WTC11 (cell line): Measurements from ENCODE around the gene MND1. TPM values are rescaled to one million over a fixed set of nuclear protein-coding genes. Genes with fewer than 3 reads are reported as not detected.

Experiments used
- ATAC-seq: fragments of 200-7000 bp; cut with Tn5 transposase; 2 replicates; pipeline ENCODE4 v1.10.0; 2021; ENCODE audit warnings: mild to moderate bottlenecking, moderate library complexity
- CTCF ChIA-PET: fragments of 300-600 bp; sonication (Branson Sonifier 250); formaldehyde crosslinking; loops from one replicate; lab custom pipeline; 2021; ENCODE audit warnings: antibody characterized with exemption; lab: Charles Lee
- POLR2A ChIA-PET: fragments of 350-600 bp; sonication (Branson Sonifier 250); formaldehyde crosslinking; loops from one replicate; lab custom pipeline; 2021; ENCODE audit warnings: antibody characterized with exemption; lab: Charles Lee
- DNase-seq: peaks from one replicate; pipeline ENCODE4 v3.0.0; 2021; ENCODE audit warnings: low spot score
- H3K27ac Mint-ChIP-seq: 2 replicates; pipeline ENCODE4 v1.8.0; 2021; ENCODE audit warnings: mixed read lengths
- H3K27me3 Mint-ChIP-seq: 2 replicates; pipeline ENCODE4 v1.8.0; 2021; ENCODE audit warnings: low read depth, mild to moderate bottlenecking, moderate library complexity, mixed read lengths
- H3K36me3 Mint-ChIP-seq: 2 replicates; pipeline ENCODE4 v1.8.0; 2021; ENCODE audit warnings: mixed read lengths
- H3K4me1 Mint-ChIP-seq: 2 replicates; pipeline ENCODE4 v1.8.0; 2022; ENCODE audit warnings: mixed read lengths
- H3K4me3 Mint-ChIP-seq: 2 replicates; pipeline ENCODE4 v1.8.0; 2021; ENCODE audit warnings: mild to moderate bottlenecking, moderate library complexity, mixed read lengths
- H3K9me3 Mint-ChIP-seq: 2 replicates; pipeline ENCODE4 v1.8.0; 2021; ENCODE audit warnings: mixed read lengths
- CTCF ChIP-seq: fragments of 200-600 bp; IDR thresholded peaks from 2 replicates; pipeline ENCODE4 v1.8.0; 2022; ENCODE audit warnings: antibody characterized with exemption
- E2F5 ChIP-seq: sonication (generic); formaldehyde crosslinking; IDR thresholded peaks from 2 replicates; pipeline ENCODE4 v1.8.1; 2022; ENCODE audit warnings: mild to moderate bottlenecking, moderate library complexity, missing genetic modification reagents
- EMX1 ChIP-seq: fragments of 250-450 bp; sonication (Bioruptor Pico); IDR thresholded peaks from 2 replicates; pipeline ENCODE4 v1.8.0; 2021; ENCODE audit warnings: mild to moderate bottlenecking
- FOXP1 ChIP-seq: sonication (generic); formaldehyde crosslinking; IDR thresholded peaks from 2 replicates; pipeline ENCODE4 v1.8.0; 2022; ENCODE audit warnings: missing genetic modification reagents, mild to moderate bottlenecking, moderate library complexity, borderline replicate concordance
- MAX ChIP-seq: sonication (generic); formaldehyde crosslinking; IDR thresholded peaks from 2 replicates; pipeline ENCODE4 v1.8.0; 2022; ENCODE audit warnings: mild to moderate bottlenecking, missing genetic modification reagents
- MXD4 ChIP-seq: fragments of 250-450 bp; sonication (Bioruptor Pico); IDR thresholded peaks from 2 replicates; pipeline ENCODE4 v1.8.0; 2021; ENCODE audit warnings: mild to moderate bottlenecking, moderate library complexity, borderline replicate concordance
- MYBL2 ChIP-seq: sonication (generic); formaldehyde crosslinking; IDR thresholded peaks from 2 replicates; pipeline ENCODE4 v1.8.1; 2023; ENCODE audit warnings: mild to moderate bottlenecking, moderate library complexity, missing genetic modification reagents
- NR3C1 ChIP-seq: sonication (generic); formaldehyde crosslinking; conservative IDR thresholded peaks from 2 replicates; pipeline ENCODE4 v1.8.1; 2023; ENCODE audit warnings: low read depth, mild to moderate bottlenecking, missing genetic modification reagents
- PRDM15 ChIP-seq: sonication (generic); formaldehyde crosslinking; IDR thresholded peaks from 2 replicates; pipeline ENCODE4 v1.8.0; 2022; ENCODE audit warnings: missing genetic modification reagents
- RORB ChIP-seq: fragments of 250-450 bp; sonication (Bioruptor Pico); IDR thresholded peaks from 2 replicates; pipeline ENCODE4 v1.9.0; 2021; ENCODE audit warnings: mild to moderate bottlenecking
- SP1 ChIP-seq: sonication (generic); formaldehyde crosslinking; conservative IDR thresholded peaks from 2 replicates; pipeline ENCODE4 v1.8.1; 2022; ENCODE audit warnings: missing genetic modification reagents
- ZNF416 ChIP-seq: fragments of 250-450 bp; sonication (Bioruptor Pico); IDR thresholded peaks from 2 replicates; pipeline ENCODE4 v1.9.0; 2021; ENCODE audit warnings: mild to moderate bottlenecking, inconsistent platforms
- ZNF425 ChIP-seq: fragments of 250-450 bp; sonication (Bioruptor Pico); conservative IDR thresholded peaks from 2 replicates; pipeline ENCODE4 v1.9.0; 2021; ENCODE audit warnings: mild to moderate bottlenecking
- ZNF671 ChIP-seq: fragments of 250-450 bp; sonication (Bioruptor Pico); IDR thresholded peaks from 2 replicates; pipeline ENCODE4 v1.8.0; 2021; ENCODE audit warnings: mild to moderate bottlenecking
- total RNA-seq: library from RNA; stranded (reverse); gene quantifications from 3 replicates; pipeline ENCODE4 v1.2.3, GENCODE V29; 2021
- TF ChIP-seq, protein P1 (sequence below): fragments of 250-450 bp; sonication (Bioruptor Pico); IDR thresholded peaks from 2 replicates; pipeline ENCODE4 v1.9.0; 2021; ENCODE audit warnings: mild to moderate bottlenecking, borderline replicate concordance
- TF ChIP-seq, protein P2 (sequence below): sonication (generic); formaldehyde crosslinking; IDR thresholded peaks from 2 replicates; pipeline ENCODE4 v1.8.1; 2023; ENCODE audit warnings: mild to moderate bottlenecking, missing genetic modification reagents
- TF ChIP-seq, protein P3 (sequence below): sonication (generic); formaldehyde crosslinking; IDR thresholded peaks from 2 replicates; pipeline ENCODE4 v1.8.1; 2023; ENCODE audit warnings: mild to moderate bottlenecking, missing genetic modification reagents, borderline replicate concordance

Gene MND1
- total RNA-seq, 1 experiment from 2014 or later = 36.0 TPM

DNA sequence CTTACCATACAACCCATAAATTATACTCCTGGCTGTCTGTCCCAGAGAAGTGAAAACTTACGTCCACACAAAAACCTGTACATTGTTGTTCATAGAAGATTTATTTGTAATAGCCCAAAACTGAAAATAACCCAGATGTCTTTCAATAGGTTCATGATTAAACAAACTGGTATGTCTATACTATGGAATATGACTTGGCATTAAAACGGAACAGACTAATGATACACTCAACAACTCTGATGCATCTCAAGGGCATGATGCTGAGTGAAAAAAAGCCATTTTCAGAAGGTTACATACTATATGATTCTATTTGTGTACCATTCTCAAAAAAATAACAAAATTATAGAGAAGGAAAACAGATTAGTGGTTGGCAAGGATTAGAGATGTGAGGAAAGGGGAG is 11.6 kb upstream of the MND1 start (continued):
- no peak for TF ChIP-seq PRDM15 (CRISPR knock-in tag)

DNA sequence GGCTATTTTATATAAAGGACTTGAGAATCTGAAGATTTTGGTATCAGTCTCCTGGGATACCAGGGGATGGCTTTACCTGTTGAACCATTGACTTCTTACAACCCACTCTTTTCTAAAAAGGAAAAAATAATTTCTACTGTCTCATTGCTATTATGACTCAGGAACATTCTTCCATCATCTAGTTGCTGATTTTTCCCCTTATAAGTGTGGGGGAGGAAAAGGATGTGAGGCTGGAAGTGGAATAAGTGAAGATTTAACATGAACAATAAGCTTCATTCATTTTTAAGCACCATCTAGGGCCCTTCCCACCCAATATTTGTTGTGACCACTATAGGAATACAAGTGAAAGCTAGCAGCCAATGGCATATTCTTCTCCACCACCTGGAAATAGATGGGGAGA is 10.6 kb upstream of the MND1 start:
- POLR2A ChIA-PET = no interaction called here
- Mint-ChIP-seq H3K36me3 (peaks cover 3% of the 10 kb centered on the region), H3K4me3 (no peak overlapping the region), H3K4me1 (peaks cover 15% of the 10 kb centered on the region), H3K27me3 (no peaks in the 10 kb centered on the region), H3K27ac (no peak overlapping the region), H3K9me3 (no peaks in the 10 kb centered on the region)
- CTCF ChIA-PET = interaction anchor here (1.9 kb wide), 1 partner anchor 191 kb away, joined by 8 read pairs; no protein-coding TSS in a partner anchor
- DNase-seq (no peak), ATAC-seq (no peak)
- no peak for TF ChIP-seq MXD4 (CRISPR knock-in tag)
- no peak for TF ChIP-seq MYBL2 (CRISPR knock-in tag)
- TF ChIP-seq, protein P1, sequence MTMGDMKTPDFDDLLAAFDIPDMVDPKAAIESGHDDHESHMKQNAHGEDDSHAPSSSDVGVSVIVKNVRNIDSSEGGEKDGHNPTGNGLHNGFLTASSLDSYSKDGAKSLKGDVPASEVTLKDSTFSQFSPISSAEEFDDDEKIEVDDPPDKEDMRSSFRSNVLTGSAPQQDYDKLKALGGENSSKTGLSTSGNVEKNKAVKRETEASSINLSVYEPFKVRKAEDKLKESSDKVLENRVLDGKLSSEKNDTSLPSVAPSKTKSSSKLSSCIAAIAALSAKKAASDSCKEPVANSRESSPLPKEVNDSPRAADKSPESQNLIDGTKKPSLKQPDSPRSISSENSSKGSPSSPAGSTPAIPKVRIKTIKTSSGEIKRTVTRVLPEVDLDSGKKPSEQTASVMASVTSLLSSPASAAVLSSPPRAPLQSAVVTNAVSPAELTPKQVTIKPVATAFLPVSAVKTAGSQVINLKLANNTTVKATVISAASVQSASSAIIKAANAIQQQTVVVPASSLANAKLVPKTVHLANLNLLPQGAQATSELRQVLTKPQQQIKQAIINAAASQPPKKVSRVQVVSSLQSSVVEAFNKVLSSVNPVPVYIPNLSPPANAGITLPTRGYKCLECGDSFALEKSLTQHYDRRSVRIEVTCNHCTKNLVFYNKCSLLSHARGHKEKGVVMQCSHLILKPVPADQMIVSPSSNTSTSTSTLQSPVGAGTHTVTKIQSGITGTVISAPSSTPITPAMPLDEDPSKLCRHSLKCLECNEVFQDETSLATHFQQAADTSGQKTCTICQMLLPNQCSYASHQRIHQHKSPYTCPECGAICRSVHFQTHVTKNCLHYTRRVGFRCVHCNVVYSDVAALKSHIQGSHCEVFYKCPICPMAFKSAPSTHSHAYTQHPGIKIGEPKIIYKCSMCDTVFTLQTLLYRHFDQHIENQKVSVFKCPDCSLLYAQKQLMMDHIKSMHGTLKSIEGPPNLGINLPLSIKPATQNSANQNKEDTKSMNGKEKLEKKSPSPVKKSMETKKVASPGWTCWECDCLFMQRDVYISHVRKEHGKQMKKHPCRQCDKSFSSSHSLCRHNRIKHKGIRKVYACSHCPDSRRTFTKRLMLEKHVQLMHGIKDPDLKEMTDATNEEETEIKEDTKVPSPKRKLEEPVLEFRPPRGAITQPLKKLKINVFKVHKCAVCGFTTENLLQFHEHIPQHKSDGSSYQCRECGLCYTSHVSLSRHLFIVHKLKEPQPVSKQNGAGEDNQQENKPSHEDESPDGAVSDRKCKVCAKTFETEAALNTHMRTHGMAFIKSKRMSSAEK = no peak
- no peak for TF ChIP-seq CTCF
- TF ChIP-seq E2F5 (CRISPR knock-in tag) = no peak
- no peak for TF ChIP-seq RORB (CRISPR knock-in tag)
- TF ChIP-seq ZNF425 = no peak
- no peak for TF ChIP-seq EMX1 (CRISPR knock-in tag)
- TF ChIP-seq, protein P2, sequence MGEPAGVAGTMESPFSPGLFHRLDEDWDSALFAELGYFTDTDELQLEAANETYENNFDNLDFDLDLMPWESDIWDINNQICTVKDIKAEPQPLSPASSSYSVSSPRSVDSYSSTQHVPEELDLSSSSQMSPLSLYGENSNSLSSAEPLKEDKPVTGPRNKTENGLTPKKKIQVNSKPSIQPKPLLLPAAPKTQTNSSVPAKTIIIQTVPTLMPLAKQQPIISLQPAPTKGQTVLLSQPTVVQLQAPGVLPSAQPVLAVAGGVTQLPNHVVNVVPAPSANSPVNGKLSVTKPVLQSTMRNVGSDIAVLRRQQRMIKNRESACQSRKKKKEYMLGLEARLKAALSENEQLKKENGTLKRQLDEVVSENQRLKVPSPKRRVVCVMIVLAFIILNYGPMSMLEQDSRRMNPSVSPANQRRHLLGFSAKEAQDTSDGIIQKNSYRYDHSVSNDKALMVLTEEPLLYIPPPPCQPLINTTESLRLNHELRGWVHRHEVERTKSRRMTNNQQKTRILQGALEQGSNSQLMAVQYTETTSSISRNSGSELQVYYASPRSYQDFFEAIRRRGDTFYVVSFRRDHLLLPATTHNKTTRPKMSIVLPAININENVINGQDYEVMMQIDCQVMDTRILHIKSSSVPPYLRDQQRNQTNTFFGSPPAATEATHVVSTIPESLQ (CRISPR knock-in tag) = no peak
- no peak for TF ChIP-seq MAX (CRISPR knock-in tag)
- TF ChIP-seq ZNF671 (CRISPR knock-in tag) = no peak
- no peak for TF ChIP-seq ZNF416 (CRISPR knock-in tag)
- TF ChIP-seq NR3C1 (CRISPR knock-in tag) = no peak
- TF ChIP-seq FOXP1 (CRISPR knock-in tag) = no peak
- TF ChIP-seq SP1 (CRISPR knock-in tag) = no peak
- TF ChIP-seq, protein P3, sequence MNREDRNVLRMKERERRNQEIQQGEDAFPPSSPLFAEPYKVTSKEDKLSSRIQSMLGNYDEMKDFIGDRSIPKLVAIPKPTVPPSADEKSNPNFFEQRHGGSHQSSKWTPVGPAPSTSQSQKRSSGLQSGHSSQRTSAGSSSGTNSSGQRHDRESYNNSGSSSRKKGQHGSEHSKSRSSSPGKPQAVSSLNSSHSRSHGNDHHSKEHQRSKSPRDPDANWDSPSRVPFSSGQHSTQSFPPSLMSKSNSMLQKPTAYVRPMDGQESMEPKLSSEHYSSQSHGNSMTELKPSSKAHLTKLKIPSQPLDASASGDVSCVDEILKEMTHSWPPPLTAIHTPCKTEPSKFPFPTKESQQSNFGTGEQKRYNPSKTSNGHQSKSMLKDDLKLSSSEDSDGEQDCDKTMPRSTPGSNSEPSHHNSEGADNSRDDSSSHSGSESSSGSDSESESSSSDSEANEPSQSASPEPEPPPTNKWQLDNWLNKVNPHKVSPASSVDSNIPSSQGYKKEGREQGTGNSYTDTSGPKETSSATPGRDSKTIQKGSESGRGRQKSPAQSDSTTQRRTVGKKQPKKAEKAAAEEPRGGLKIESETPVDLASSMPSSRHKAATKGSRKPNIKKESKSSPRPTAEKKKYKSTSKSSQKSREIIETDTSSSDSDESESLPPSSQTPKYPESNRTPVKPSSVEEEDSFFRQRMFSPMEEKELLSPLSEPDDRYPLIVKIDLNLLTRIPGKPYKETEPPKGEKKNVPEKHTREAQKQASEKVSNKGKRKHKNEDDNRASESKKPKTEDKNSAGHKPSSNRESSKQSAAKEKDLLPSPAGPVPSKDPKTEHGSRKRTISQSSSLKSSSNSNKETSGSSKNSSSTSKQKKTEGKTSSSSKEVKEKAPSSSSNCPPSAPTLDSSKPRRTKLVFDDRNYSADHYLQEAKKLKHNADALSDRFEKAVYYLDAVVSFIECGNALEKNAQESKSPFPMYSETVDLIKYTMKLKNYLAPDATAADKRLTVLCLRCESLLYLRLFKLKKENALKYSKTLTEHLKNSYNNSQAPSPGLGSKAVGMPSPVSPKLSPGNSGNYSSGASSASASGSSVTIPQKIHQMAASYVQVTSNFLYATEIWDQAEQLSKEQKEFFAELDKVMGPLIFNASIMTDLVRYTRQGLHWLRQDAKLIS (CRISPR knock-in tag) = no peak
